Measurements from ENCODE around the gene TMED1. TPM values are rescaled to one million over a fixed set of nuclear protein-coding genes. Genes with fewer than 3 reads are reported as not detected.
A peak's percentile ranks its signal among the peaks of the same experiment; 100 is the strongest.

TMED1 gene
- total and polyA plus RNA-seq, 9 of the 15 experiments (the other 6 are each of a cell fraction or from before 2014, with no cell fraction given) = 0.86 to 30.2 (median 23.5) TPM

DNA sequence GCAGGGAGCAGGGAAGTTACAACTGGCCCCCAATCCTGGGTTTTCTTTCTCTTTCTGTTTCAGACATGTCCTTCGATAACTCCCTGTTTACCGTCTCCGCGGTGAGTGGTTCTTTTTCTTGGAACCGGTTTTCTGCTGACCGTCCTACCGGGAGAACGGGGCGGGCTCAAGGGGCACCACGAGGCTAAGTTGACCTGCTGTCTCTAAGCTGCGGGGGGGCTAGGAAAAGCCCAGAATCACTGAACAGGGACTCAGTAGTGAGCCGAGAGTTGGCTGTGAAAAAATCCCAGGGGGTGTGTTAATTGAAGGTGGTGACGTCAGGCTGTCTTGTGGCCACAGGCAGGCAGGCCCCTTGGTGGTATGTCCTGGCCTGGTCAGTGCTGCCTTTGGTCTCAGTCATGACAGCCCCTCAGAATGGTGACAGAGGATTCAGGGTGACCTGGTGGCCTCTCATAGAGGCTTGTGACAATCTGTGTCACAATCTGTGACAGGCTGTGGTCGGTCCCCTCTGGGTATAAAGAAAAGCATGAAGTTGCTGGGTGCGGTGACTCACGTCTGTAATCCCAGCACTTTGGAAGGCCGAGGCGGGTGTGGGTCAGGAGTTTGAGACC lies 27.2 kb upstream of the TMED1 start (continued):
- TF ChIP-seq, protein P1, sequence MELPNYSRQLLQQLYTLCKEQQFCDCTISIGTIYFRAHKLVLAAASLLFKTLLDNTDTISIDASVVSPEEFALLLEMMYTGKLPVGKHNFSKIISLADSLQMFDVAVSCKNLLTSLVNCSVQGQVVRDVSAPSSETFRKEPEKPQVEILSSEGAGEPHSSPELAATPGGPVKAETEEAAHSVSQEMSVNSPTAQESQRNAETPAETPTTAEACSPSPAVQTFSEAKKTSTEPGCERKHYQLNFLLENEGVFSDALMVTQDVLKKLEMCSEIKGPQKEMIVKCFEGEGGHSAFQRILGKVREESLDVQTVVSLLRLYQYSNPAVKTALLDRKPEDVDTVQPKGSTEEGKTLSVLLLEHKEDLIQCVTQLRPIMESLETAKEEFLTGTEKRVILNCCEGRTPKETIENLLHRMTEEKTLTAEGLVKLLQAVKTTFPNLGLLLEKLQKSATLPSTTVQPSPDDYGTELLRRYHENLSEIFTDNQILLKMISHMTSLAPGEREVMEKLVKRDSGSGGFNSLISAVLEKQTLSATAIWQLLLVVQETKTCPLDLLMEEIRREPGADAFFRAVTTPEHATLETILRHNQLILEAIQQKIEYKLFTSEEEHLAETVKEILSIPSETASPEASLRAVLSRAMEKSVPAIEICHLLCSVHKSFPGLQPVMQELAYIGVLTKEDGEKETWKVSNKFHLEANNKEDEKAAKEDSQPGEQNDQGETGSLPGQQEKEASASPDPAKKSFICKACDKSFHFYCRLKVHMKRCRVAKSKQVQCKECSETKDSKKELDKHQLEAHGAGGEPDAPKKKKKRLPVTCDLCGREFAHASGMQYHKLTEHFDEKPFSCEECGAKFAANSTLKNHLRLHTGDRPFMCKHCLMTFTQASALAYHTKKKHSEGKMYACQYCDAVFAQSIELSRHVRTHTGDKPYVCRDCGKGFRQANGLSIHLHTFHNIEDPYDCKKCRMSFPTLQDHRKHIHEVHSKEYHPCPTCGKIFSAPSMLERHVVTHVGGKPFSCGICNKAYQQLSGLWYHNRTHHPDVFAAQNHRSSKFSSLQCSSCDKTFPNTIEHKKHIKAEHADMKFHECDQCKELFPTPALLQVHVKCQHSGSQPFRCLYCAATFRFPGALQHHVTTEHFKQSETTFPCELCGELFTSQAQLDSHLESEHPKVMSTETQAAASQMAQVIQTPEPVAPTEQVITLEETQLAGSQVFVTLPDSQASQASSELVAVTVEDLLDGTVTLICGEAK (IDR thresholded peaks at IDR 0.05) = no peak; the same call in 1 of the 2 replicates
- TF ChIP-seq, protein P1 (CRISPR knock-in tag; IDR thresholded peaks at IDR 0.05) = no peak
- TF ChIP-seq HEY1 (CRISPR knock-in tag; IDR thresholded peaks at IDR 0.05; ENCODE audit: borderline replicate concordance) = no peak
- no peak for TF ChIP-seq BHLHE40 (IDR thresholded peaks at IDR 0.05; ENCODE audit: low read length)
- TF ChIP-seq, protein P2, sequence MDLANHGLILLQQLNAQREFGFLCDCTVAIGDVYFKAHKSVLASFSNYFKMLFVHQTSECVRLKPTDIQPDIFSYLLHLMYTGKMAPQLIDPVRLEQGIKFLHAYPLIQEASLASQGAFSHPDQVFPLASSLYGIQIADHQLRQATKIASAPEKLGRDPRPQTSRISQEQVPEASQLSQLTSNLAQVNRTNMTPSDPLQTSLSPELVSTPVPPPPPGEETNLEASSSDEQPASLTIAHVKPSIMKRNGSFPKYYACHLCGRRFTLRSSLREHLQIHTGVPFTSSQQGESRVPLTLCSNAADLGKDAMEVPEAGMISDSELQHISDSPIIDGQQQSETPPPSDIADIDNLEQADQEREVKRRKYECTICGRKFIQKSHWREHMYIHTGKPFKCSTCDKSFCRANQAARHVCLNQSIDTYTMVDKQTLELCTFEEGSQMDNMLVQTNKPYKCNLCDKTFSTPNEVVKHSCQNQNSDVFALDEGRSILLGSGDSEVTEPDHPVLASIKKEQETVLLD (IDR thresholded peaks at IDR 0.05) = no peak
- no peak for TF ChIP-seq ZNF79 (CRISPR knock-in tag; IDR thresholded peaks at IDR 0.05; ENCODE audit: low read depth)
- TF ChIP-seq, protein P3, sequence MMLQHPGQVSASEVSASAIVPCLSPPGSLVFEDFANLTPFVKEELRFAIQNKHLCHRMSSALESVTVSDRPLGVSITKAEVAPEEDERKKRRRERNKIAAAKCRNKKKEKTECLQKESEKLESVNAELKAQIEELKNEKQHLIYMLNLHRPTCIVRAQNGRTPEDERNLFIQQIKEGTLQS (IDR thresholded peaks at IDR 0.05) = peak; percentile 93
- TF ChIP-seq, protein P3 (CRISPR knock-in tag; conservative IDR thresholded peaks at IDR 0.05) = no peak; the same call in 1 of the 2 replicates
- TF ChIP-seq, protein P4, sequence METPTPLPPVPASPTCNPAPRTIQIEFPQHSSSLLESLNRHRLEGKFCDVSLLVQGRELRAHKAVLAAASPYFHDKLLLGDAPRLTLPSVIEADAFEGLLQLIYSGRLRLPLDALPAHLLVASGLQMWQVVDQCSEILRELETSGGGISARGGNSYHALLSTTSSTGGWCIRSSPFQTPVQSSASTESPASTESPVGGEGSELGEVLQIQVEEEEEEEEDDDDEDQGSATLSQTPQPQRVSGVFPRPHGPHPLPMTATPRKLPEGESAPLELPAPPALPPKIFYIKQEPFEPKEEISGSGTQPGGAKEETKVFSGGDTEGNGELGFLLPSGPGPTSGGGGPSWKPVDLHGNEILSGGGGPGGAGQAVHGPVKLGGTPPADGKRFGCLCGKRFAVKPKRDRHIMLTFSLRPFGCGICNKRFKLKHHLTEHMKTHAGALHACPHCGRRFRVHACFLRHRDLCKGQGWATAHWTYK (CRISPR knock-in tag; IDR thresholded peaks at IDR 0.05) = no peak
- TF ChIP-seq PHF20 (IDR thresholded peaks at IDR 0.05; ENCODE audit: partially characterized antibody) = no peak
- TF ChIP-seq HNRNPL (IDR thresholded peaks at IDR 0.05; ENCODE audit: low read depth, low read length) = no peak
- no peak for TF ChIP-seq ZNF830 (CRISPR knock-in tag; IDR thresholded peaks at IDR 0.05)
- no peak for TF ChIP-seq POLR3G (IDR thresholded peaks at IDR 0.05; ENCODE audit: extremely low read depth, insufficient read length, insufficient replicate concordance)
- TF ChIP-seq TBP (optimal IDR thresholded peaks at IDR 0.05; ENCODE audit: low read depth, low read length) = no peak
- TF ChIP-seq RBM22 (IDR thresholded peaks at IDR 0.05; ENCODE audit: low read depth, low read length, poor library complexity, severe bottlenecking) = no peak

Data from K562 (cell line).